Neuronal stem cell (in vitro differentiated cells): ENCODE results near the gene ADPRHL1.

Experiments used
- DNase-seq: peaks from one replicate; pipeline ENCODE4 v3.0.0-alpha.2; 2013; ENCODE audit warnings: low spot score
- H2AFZ ChIP-seq: one replicate; pipeline ENCODE4 v1.6.1; 2013; ENCODE audit warnings: mild to moderate bottlenecking, low read length, inconsistent platforms
- H2AK5ac ChIP-seq: 2 replicates; pipeline ENCODE4 v1.6.1; 2013; ENCODE audit warnings: low read depth, mild to moderate bottlenecking, inconsistent platforms, low read length, moderate library complexity, mixed read lengths
- H2BK120ac ChIP-seq: 2 replicates; pipeline ENCODE4 v1.6.1; 2013; ENCODE audit warnings: low read depth, mild to moderate bottlenecking, inconsistent platforms, low read length, moderate library complexity, mixed read lengths
- H2BK12ac ChIP-seq: one replicate; pipeline ENCODE4 v1.6.1; 2013; ENCODE audit warnings: low read length, inconsistent platforms
- H2BK15ac ChIP-seq: 2 replicates; pipeline ENCODE4 v1.6.1; 2013; ENCODE audit warnings: mild to moderate bottlenecking, low read length, inconsistent platforms, mixed read lengths
- H2BK5ac ChIP-seq: one replicate; pipeline ENCODE4 v1.6.1; 2013; ENCODE audit warnings: inconsistent platforms, mild to moderate bottlenecking, low read length, moderate library complexity
- H3K14ac ChIP-seq: one replicate; pipeline ENCODE4 v1.6.1; 2013; ENCODE audit warnings: low read length, inconsistent platforms
- H3K18ac ChIP-seq: 2 replicates; pipeline ENCODE4 v1.6.1; 2013; ENCODE audit warnings: low read length, inconsistent platforms
- H3K23ac ChIP-seq: 2 replicates; pipeline ENCODE4 v1.6.1; 2013; ENCODE audit warnings: low read depth, mild to moderate bottlenecking, mixed read lengths, low read length, inconsistent platforms; ENCODE audit not compliant: poor library complexity
- H3K27ac ChIP-seq: replicated peaks from 3 replicates; pipeline ENCODE4 v1.5.1; 2013; ENCODE audit warnings: low read length, inconsistent platforms
- H3K27me3 ChIP-seq, 3 experiments: 2 replicates each; pipeline ENCODE4 v1.6.1; 2013; ENCODE audit warnings: low read length in 3 of 3, mild to moderate bottlenecking in 2 of 3, inconsistent platforms in 1 of 3, low read depth in 1 of 3, mixed read lengths in 1 of 3, moderate library complexity in 1 of 3; ENCODE audit not compliant: control insufficient read depth in 3 of 3, insufficient read depth in 3 of 3
- H3K36me3 ChIP-seq, 2 donors: replicated peaks in 1 of 2; 2 replicates each; pipeline ENCODE4 v1.6.1; 2013; ENCODE audit warnings: low read length in 2 of 2; ENCODE audit not compliant: control insufficient read depth in 2 of 2, insufficient read depth in 2 of 2
- H3K4ac ChIP-seq: 2 replicates; pipeline ENCODE4 v1.6.1; 2013; ENCODE audit warnings: inconsistent platforms, mild to moderate bottlenecking, low read length, moderate library complexity
- H3K4me1 ChIP-seq, 2 donors: 1 replicate in 1 of 2; 2 replicates in 1 of 2; pipeline ENCODE4 v1.6.1; 2013; ENCODE audit warnings: low read length in 2 of 2, low read depth in 1 of 2; ENCODE audit not compliant: control insufficient read depth in 2 of 2, insufficient read depth in 1 of 2
- H3K4me2 ChIP-seq: one replicate; pipeline ENCODE4 v1.6.1; 2013; ENCODE audit warnings: mild to moderate bottlenecking, low read length, inconsistent platforms; ENCODE audit not compliant: insufficient read depth, poor library complexity, severe bottlenecking
- H3K4me3 ChIP-seq, 2 donors: 2 replicates each; pipeline ENCODE4 v1.5.1; 2013; ENCODE audit warnings: low read length in 2 of 2, mild to moderate bottlenecking in 2 of 2, inconsistent platforms in 1 of 2, moderate library complexity in 1 of 2
- H3K79me1 ChIP-seq: one replicate; pipeline ENCODE4 v1.6.1; 2013; ENCODE audit warnings: low read depth, mild to moderate bottlenecking, inconsistent platforms, low read length, moderate library complexity
- H3K9ac ChIP-seq: one replicate; pipeline ENCODE4 v1.6.1; 2013; ENCODE audit warnings: mild to moderate bottlenecking, low read depth, low read length, inconsistent platforms; ENCODE audit not compliant: poor library complexity
- H3K9me3 ChIP-seq, 2 donors: replicated peaks in 1 of 2; 2 replicates each; pipeline versions ENCODE3 to v1.6.1; 2013; ENCODE audit warnings: low read length in 2 of 2, mild to moderate bottlenecking in 2 of 2, inconsistent platforms in 1 of 2, low read depth in 1 of 2, mixed read lengths in 1 of 2, moderate library complexity in 1 of 2; ENCODE audit not compliant: control insufficient read depth in 2 of 2, insufficient read depth in 1 of 2
- H4K8ac ChIP-seq: one replicate; pipeline ENCODE4 v1.6.1; 2013; ENCODE audit warnings: low read depth, mild to moderate bottlenecking, inconsistent platforms, low read length, moderate library complexity
- H4K91ac ChIP-seq: one replicate; pipeline ENCODE4 v1.6.1; 2013; ENCODE audit warnings: low read length, low read depth, mild to moderate bottlenecking, inconsistent platforms; ENCODE audit not compliant: poor library complexity
- WGBS, 2 donors: extraction: QIAGEN DNeasy Blood & Tissue Kit; methylation state at CpG; one replicate each; pipeline ENCODE4 v1.1.7; 2013; ENCODE audit warnings: missing lambda C conversion rate in 2 of 2, mixed read lengths in 1 of 2; ENCODE audit not compliant: insufficient read length in 2 of 2, insufficient replicate concordance in 1 of 2; ENCODE audit errors: extremely low coverage in 2 of 2; 5-methylcytosine and 5-hydroxymethylcytosine counted together

Gene ADPRHL1

GRCh38 chr13:113485545-113485944 lies 32.3 kb upstream of the ADPRHL1 start:
- WGBS, 2 donors: no CpG with 5 or more reads among the region's 13 CpGs
- Histone ChIP-seq H4K8ac (no peak overlapping the region), H3K9ac (no peak overlapping the region), H3K9me3 (no peaks in the 10 kb centered on the region), H2AFZ (no peak overlapping the region), H2BK120ac (no peak overlapping the region), H3K27me3 (no peaks in the 10 kb centered on the region), H3K4me3 (no peak overlapping the region), H3K27ac (no peak overlapping the region), H3K14ac (no peak overlapping the region), H3K4me1 (peaks cover 7 to 18% of the 10 kb centered on the region in 2 donors), H3K79me1 (no peaks in the 10 kb centered on the region), H3K4ac (no peak overlapping the region), H3K23ac (no peak overlapping the region), H3K18ac (peak overlapping the region; percentile 42), H2AK5ac (no peak overlapping the region), H2BK5ac (no peak overlapping the region), H4K91ac (no peak overlapping the region), H2BK15ac (no peak overlapping the region), H3K4me2 (no peak overlapping the region), H2BK12ac (no peak overlapping the region), H3K36me3 (peaks cover 2 to 40% of the 10 kb centered on the region in 2 donors)
- DNase-seq: no peak

- no peak overlapping the region for H3K23ac ChIP-seq
- no peak overlapping the region for H3K4me2 ChIP-seq
- H3K4me1 ChIP-seq: peaks cover 2 to 10% of the 10 kb centered on the region in 2 donors
- H2BK5ac ChIP-seq: no peak overlapping the region
- peaks cover 8 to 59% of the 10 kb centered on the region in 2 donors for H3K36me3 ChIP-seq
- H3K4ac ChIP-seq: no peak overlapping the region
- no peak overlapping the region for H2AK5ac ChIP-seq
- no peaks in the 10 kb centered on the region for H3K27me3 ChIP-seq
- H3K4me3 ChIP-seq: no peak overlapping the region
- no peak overlapping the region for H2BK120ac ChIP-seq
- H3K27ac ChIP-seq: peak overlapping the region; percentile 16
- H2AFZ ChIP-seq: no peak overlapping the region
- H4K91ac ChIP-seq: peak overlapping the region; percentile 50
- peaks cover 1% of the 10 kb centered on the region for H3K79me1 ChIP-seq
- H3K9ac ChIP-seq: no peak overlapping the region
- WGBS, 2 donors: no CpG with 5 or more reads among the region's 36 CpGs
- H3K18ac ChIP-seq: no peak overlapping the region
- no peak overlapping the region for H4K8ac ChIP-seq
- no peak overlapping the region for H2BK15ac ChIP-seq
- no peak overlapping the region for H3K14ac ChIP-seq
- no peak overlapping the region for H2BK12ac ChIP-seq
- H3K9me3 ChIP-seq: peaks cover 0 to 3% of the 10 kb centered on the region in 2 donors
- DNase-seq: no peak
Measured at GRCh38 chr13:113483504-113484293, 30.4 kb upstream of the ADPRHL1 start.

- H2BK120ac ChIP-seq: no peak overlapping the region
- no peak overlapping the region for H3K4me2 ChIP-seq
- no peaks in the 10 kb centered on the region for H3K27me3 ChIP-seq
- peaks cover 1% of the 10 kb centered on the region for H3K79me1 ChIP-seq
- peaks cover 0 to 9% of the 10 kb centered on the region in 2 donors for H3K9me3 ChIP-seq
- H2BK12ac ChIP-seq: no peak overlapping the region
- WGBS, 2 donors: no CpG with 5 or more reads among the region's 7 CpGs
- no peak overlapping the region for H3K4ac ChIP-seq
- no peak overlapping the region for H2AFZ ChIP-seq
- no peak overlapping the region for H3K27ac ChIP-seq
- H3K36me3 ChIP-seq: peaks cover 8 to 65% of the 10 kb centered on the region in 2 donors
- no peak overlapping the region for H4K91ac ChIP-seq
- H3K23ac ChIP-seq: no peak overlapping the region
- H2BK15ac ChIP-seq: no peak overlapping the region
- H2BK5ac ChIP-seq: no peak overlapping the region
- H3K4me3 ChIP-seq: no peak overlapping the region
- no peak overlapping the region for H3K14ac ChIP-seq
- no peak overlapping the region for H2AK5ac ChIP-seq
- no peak overlapping the region for H4K8ac ChIP-seq
- H3K4me1 ChIP-seq: peaks cover 0 to 6% of the 10 kb centered on the region in 2 donors
- no peak overlapping the region for H3K9ac ChIP-seq
- DNase-seq: no peak
- H3K18ac ChIP-seq: no peak overlapping the region
Measured at GRCh38 chr13:113483081-113483480, 29.8 kb upstream of the ADPRHL1 start.

GRCh38 chr13:113479179-113479578 lies 25.9 kb upstream of the ADPRHL1 start:
- H3K23ac ChIP-seq: no peak overlapping the region
- peaks cover 1% of the 10 kb centered on the region for H3K79me1 ChIP-seq
- no peak overlapping the region for H2BK12ac ChIP-seq
- no peak overlapping the region for H4K91ac ChIP-seq
- peaks cover 0 to 14% of the 10 kb centered on the region in 2 donors for H3K9me3 ChIP-seq
- no peak overlapping the region for H3K4ac ChIP-seq
- DNase-seq: no peak
- H2BK120ac ChIP-seq: no peak overlapping the region
- no peak overlapping the region for H3K9ac ChIP-seq
- H3K4me2 ChIP-seq: no peak overlapping the region
- H3K18ac ChIP-seq: no peak overlapping the region
- H3K27ac ChIP-seq: no peak overlapping the region
- H2BK5ac ChIP-seq: no peak overlapping the region
- H3K36me3 ChIP-seq: peaks cover 23 to 88% of the 10 kb centered on the region in 2 donors
- H3K4me3 ChIP-seq: no peak overlapping the region
- no CpG with 5 or more reads among the region's 4 CpGs for WGBS, 2 donors
- no peak overlapping the region for H2BK15ac ChIP-seq
- H3K4me1 ChIP-seq: peaks cover 0 to 5% of the 10 kb centered on the region in 2 donors
- no peak overlapping the region for H2AFZ ChIP-seq
- no peak overlapping the region for H3K14ac ChIP-seq
- H4K8ac ChIP-seq: no peak overlapping the region
- no peak overlapping the region for H2AK5ac ChIP-seq
- no peaks in the 10 kb centered on the region for H3K27me3 ChIP-seq
